Pulmonary artery endothelial cell (primary cell): ENCODE data around the gene MRGPRX2. TPM values are rescaled to one million over a fixed set of nuclear protein-coding genes. Genes with fewer than 3 reads are reported as not detected.

Experiments
- DNase-seq: peaks from one replicate; pipeline ENCODE4 v3.0.0-alpha.2; 2011; ENCODE audit warnings: low read depth, low spot score
- total RNA-seq: library from RNA; depleted of rRNA; stranded (reverse); fragments of >200 nt; gene quantifications from 2 replicates; pipeline ENCODE4 v1.2.3, GENCODE V29; 2014

Gene MRGPRX2
- total RNA-seq, 1 donor from 2014 or later: not detected

- no peak for DNase-seq
Observed at GRCh38 chr11:19076744-19077589, 16.4 kb upstream of the MRGPRX2 start.

GRCh38 chr11:19075636-19076035 lies 15.1 kb upstream of the MRGPRX2 start:
- no peak for DNase-seq

- no peak for DNase-seq
Observed at GRCh38 chr11:19073454-19074415, 13.2 kb upstream of the MRGPRX2 start.

GRCh38 chr11:19072464-19072863 lies 11.9 kb upstream of the MRGPRX2 start:
- no peak for DNase-seq

GRCh38 chr11:19071255-19071654 lies 10.7 kb upstream of the MRGPRX2 start:
- DNase-seq: peak; percentile 61

GRCh38 chr11:19059833-19060232 lies 684 bp downstream of the MRGPRX2 start:
- DNase-seq: no peak

- DNase-seq: no peak
Observed at GRCh38 chr11:19055905-19056304, 4.6 kb downstream of the MRGPRX2 start.

GRCh38 chr11:19055016-19055415 lies 5.5 kb downstream of the MRGPRX2 start:
- DNase-seq: no peak

GRCh38 chr11:19053909-19054308 lies 6.6 kb downstream of the MRGPRX2 start:
- no peak for DNase-seq

GRCh38 chr11:19050281-19050680 lies 10.2 kb downstream of the MRGPRX2 start:
- DNase-seq: no peak

GRCh38 chr11:19049351-19049750 lies 11.2 kb downstream of the MRGPRX2 start:
- DNase-seq: no peak

GRCh38 chr11:19040051-19040450 lies 20.5 kb downstream of the MRGPRX2 start:
- no peak for DNase-seq

- no peak for DNase-seq
Observed at GRCh38 chr11:19039409-19039808, 21.1 kb downstream of the MRGPRX2 start.

GRCh38 chr11:19032990-19033389 lies 27.5 kb downstream of the MRGPRX2 start:
- DNase-seq: no peak

GRCh38 chr11:19027829-19028595 lies 32.5 kb downstream of the MRGPRX2 start:
- DNase-seq: peak; percentile 7

- no peak for DNase-seq
Observed at GRCh38 chr11:19026862-19027261, 33.7 kb downstream of the MRGPRX2 start.

GRCh38 chr11:19025481-19026406 lies 34.8 kb downstream of the MRGPRX2 start:
- DNase-seq: peak; percentile 63

- no peak for DNase-seq
Observed at GRCh38 chr11:19020831-19021230, 39.7 kb downstream of the MRGPRX2 start.

- DNase-seq: no peak
Observed at GRCh38 chr11:19018901-19019300, 41.6 kb downstream of the MRGPRX2 start.

- no peak for DNase-seq
Observed at GRCh38 chr11:19013181-19013857, 47.2 kb downstream of the MRGPRX2 start.
